Stimulated activated CD4-positive, alpha-beta T cell treated with anti-CD3 and anti-CD28 coated beads, Interleukin-15, amount 100 ng/mL, for 24 hours (primary cell): ENCODE data around the gene RERG.

ENCODE experiments used
- DNase-seq: peaks from one replicate; pipeline ENCODE4 v3.0.0-alpha.2; 2020

The RERG gene

GRCh38 chr12:15216036-15216889 is 5.0 kb downstream of the RERG start:
- DNase-seq: no peak

- no peak for DNase-seq
Measured at GRCh38 chr12:15214851-15215601, 6.2 kb downstream of the RERG start.

- no peak for DNase-seq
Measured at GRCh38 chr12:15212930-15213329, 8.3 kb downstream of the RERG start.

GRCh38 chr12:15209782-15210181 is 11.4 kb downstream of the RERG start:
- no peak for DNase-seq

GRCh38 chr12:15208871-15209656 is 12.2 kb downstream of the RERG start:
- DNase-seq: no peak

GRCh38 chr12:15208140-15208539 is 13.1 kb downstream of the RERG start:
- DNase-seq: no peak

- DNase-seq: no peak
Measured at GRCh38 chr12:15206831-15207389, 14.3 kb downstream of the RERG start.

GRCh38 chr12:15206338-15206737 is 14.9 kb downstream of the RERG start:
- DNase-seq: no peak

- no peak for DNase-seq
Measured at GRCh38 chr12:15205341-15206010, 15.7 kb downstream of the RERG start.

- no peak for DNase-seq
Measured at GRCh38 chr12:15201456-15201855, 19.8 kb downstream of the RERG start.

- DNase-seq: no peak
Measured at GRCh38 chr12:15201056-15201455, 20.2 kb downstream of the RERG start.

- no peak for DNase-seq
Measured at GRCh38 chr12:15200641-15201040, 20.6 kb downstream of the RERG start.

GRCh38 chr12:15199930-15200329 is 21.3 kb downstream of the RERG start:
- DNase-seq: no peak

- no peak for DNase-seq
Measured at GRCh38 chr12:15196678-15197505, 24.3 kb downstream of the RERG start.

- DNase-seq: no peak
Measured at GRCh38 chr12:15196221-15196620, 25.0 kb downstream of the RERG start.

- DNase-seq: no peak
Measured at GRCh38 chr12:15194456-15195368, 26.5 kb downstream of the RERG start.

GRCh38 chr12:15193946-15194345 is 27.3 kb downstream of the RERG start:
- DNase-seq: no peak

GRCh38 chr12:15192720-15193119 is 28.5 kb downstream of the RERG start:
- DNase-seq: no peak

GRCh38 chr12:15188127-15188526 is 33.1 kb downstream of the RERG start:
- no peak for DNase-seq

- no peak for DNase-seq
Measured at GRCh38 chr12:15186597-15186996, 34.6 kb downstream of the RERG start.
